ENCODE measurements around the gene HECTD4.

HECTD4 gene

GRCh38 chr12:112381406-112381882 is 787 bp downstream of the HECTD4 start:
- no peak for TF ChIP-seq CTCF (IDR thresholded peaks at IDR 0.05; ENCODE audit: low read length)
- TF ChIP-seq EZH2 (IDR thresholded peaks at IDR 0.05; ENCODE audit: borderline replicate concordance, low read length) = no peak
- H2AFZ ChIP-seq (ENCODE audit: low read length) = no peak overlapping the region

DNA sequence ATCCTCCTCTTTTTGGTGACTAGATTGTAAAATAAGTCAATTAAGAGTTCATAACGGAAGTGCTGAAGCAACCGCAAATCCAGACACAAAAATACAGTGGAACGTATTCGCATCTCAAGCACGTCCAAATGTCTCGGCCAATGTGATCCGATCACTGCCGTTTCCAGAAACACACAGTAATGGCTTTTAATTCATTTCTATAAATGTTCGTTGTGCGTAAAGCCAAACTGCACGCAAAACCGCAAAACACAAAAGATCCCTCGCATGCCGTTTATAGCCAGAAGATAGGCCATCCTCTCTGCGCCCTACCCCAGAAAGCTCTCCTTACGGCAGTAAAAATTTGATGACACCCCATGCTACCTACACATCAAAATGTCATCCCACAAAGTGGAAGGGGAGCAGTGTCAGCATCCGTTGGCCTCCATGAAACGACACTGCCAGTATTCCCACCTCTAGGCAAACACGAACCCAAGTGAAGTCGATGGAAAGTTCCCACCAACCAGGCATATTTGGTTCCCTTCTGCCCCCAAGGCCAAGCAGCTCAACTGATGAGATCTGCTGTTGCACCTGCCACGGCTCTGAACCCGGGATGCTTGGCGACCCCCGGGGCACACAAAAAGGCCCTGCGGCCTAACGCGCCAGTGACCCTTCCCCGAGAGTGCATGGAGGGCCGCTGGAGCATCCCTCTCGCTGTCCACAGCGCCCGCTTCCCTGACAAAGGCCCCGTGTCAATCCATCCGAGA is 1.4 kb downstream of the HECTD4 start:
- Histone ChIP-seq H2AFZ (ENCODE audit: low read length) (no peak overlapping the region), H3K4me1 (ENCODE audit: insufficient read depth, low read length, severe bottlenecking) (peaks cover 18% of the 10 kb centered on the region), H3F3A (ENCODE audit: insufficient read depth, low read length) (no peaks in the 10 kb centered on the region), H3K4me2 (ENCODE audit: low read length) (peak overlapping the region; percentile 98), H3K79me2 (ENCODE audit: insufficient read depth, low read length) (peaks cover 55% of the 10 kb centered on the region), H3K9me2 (ENCODE audit: low read depth, low read length) (no peaks in the 10 kb centered on the region), H3K27me3 (ENCODE audit: insufficient read depth, low read length) (no peaks in the 10 kb centered on the region), H3K9ac (ENCODE audit: low read length) (peak overlapping the region; percentile 96), H3K27ac (ENCODE audit: low read depth, low read length, poor library complexity, severe bottlenecking) (peak overlapping the region; percentile 88), H3K9me3 (ENCODE audit: low read length) (no peaks in the 10 kb centered on the region), H4K20me1 (ENCODE audit: insufficient read depth, low read length) (no peaks in the 10 kb centered on the region), H3K36me3 (ENCODE audit: insufficient read depth, low read length) (no peaks in the 10 kb centered on the region), H3K4me3 (ENCODE audit: low read depth, low read length, poor library complexity, severe bottlenecking) (peak overlapping the region; percentile 98)
- no peak for TF ChIP-seq EZH2 (IDR thresholded peaks at IDR 0.05; ENCODE audit: borderline replicate concordance, low read length)

More at GRCh38 chr12:112381406-112381882, 787 bp downstream of the HECTD4 start:
- Histone ChIP-seq H3K27ac (ENCODE audit: low read depth, low read length, poor library complexity, severe bottlenecking) (peak overlapping the region; percentile 88), H3K9ac (ENCODE audit: low read length) (peak overlapping the region; percentile 96), H3K4me1 (ENCODE audit: insufficient read depth, low read length, severe bottlenecking) (peaks cover 20% of the 10 kb centered on the region), H4K20me1 (ENCODE audit: insufficient read depth, low read length) (no peaks in the 10 kb centered on the region), H3K36me3 (ENCODE audit: insufficient read depth, low read length) (no peaks in the 10 kb centered on the region), H3K4me3 (ENCODE audit: low read depth, low read length, poor library complexity, severe bottlenecking) (peak overlapping the region; percentile 98), H3K9me2 (ENCODE audit: low read depth, low read length) (no peaks in the 10 kb centered on the region), H3K79me2 (ENCODE audit: insufficient read depth, low read length) (peaks cover 50% of the 10 kb centered on the region), H3K4me2 (ENCODE audit: low read length) (peak overlapping the region; percentile 98), H3F3A (ENCODE audit: insufficient read depth, low read length) (no peaks in the 10 kb centered on the region), H3K27me3 (ENCODE audit: insufficient read depth, low read length) (no peaks in the 10 kb centered on the region), H3K9me3 (ENCODE audit: low read length) (no peaks in the 10 kb centered on the region)

DNA sequence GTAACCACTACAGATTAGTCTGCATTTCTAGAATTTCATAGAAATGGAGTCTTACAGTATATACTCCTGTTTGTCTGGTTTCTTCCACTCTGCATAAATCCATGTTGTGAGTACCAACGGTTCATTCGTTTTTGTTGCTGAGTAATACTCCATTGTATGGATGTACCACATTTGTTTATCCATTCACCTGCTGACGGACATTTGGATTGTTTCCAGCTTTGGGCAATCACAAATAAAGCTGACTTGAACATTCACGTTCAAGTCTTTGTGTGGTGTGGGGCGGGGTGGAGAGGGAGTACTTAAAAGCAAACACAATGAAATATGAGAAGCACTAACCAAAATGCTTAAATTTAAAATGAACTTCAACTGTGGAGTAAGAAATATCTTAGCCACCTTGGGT is 7.1 kb downstream of the HECTD4 start:
- Histone ChIP-seq H3F3A (ENCODE audit: insufficient read depth, low read length) (no peaks in the 10 kb centered on the region), H3K9me3 (ENCODE audit: low read length) (no peaks in the 10 kb centered on the region), H3K4me2 (ENCODE audit: low read length) (no peak overlapping the region), H3K36me3 (ENCODE audit: insufficient read depth, low read length) (peaks cover 8% of the 10 kb centered on the region), H3K27ac (ENCODE audit: low read depth, low read length, poor library complexity, severe bottlenecking) (no peak overlapping the region), H3K79me2 (ENCODE audit: insufficient read depth, low read length) (peaks cover 90% of the 10 kb centered on the region), H2AFZ (ENCODE audit: low read length) (no peak overlapping the region), H3K4me1 (ENCODE audit: insufficient read depth, low read length, severe bottlenecking) (peaks cover 5% of the 10 kb centered on the region), H3K9ac (ENCODE audit: low read length) (no peak overlapping the region), H3K9me2 (ENCODE audit: low read depth, low read length) (no peaks in the 10 kb centered on the region), H4K20me1 (ENCODE audit: insufficient read depth, low read length) (no peaks in the 10 kb centered on the region), H3K4me3 (ENCODE audit: low read depth, low read length, poor library complexity, severe bottlenecking) (no peak overlapping the region), H3K27me3 (ENCODE audit: insufficient read depth, low read length) (no peaks in the 10 kb centered on the region)
- TF ChIP-seq CTCF (IDR thresholded peaks at IDR 0.05; ENCODE audit: low read length) = no peak
- no peak for TF ChIP-seq EZH2 (IDR thresholded peaks at IDR 0.05; ENCODE audit: borderline replicate concordance, low read length)
